GDM1 (cell line): ENCODE results near the gene INCENP.
"Not testable (repeated sequence)": the region's sequence is repeated elsewhere in the genome, so short reads cannot be mapped to it uniquely, and the experiment has no call there.

Experiments used
- DNase-seq: peaks from one replicate; lab custom pipeline; 2025; lab: John Stamatoyannopoulos, UW

The INCENP gene

DNA sequence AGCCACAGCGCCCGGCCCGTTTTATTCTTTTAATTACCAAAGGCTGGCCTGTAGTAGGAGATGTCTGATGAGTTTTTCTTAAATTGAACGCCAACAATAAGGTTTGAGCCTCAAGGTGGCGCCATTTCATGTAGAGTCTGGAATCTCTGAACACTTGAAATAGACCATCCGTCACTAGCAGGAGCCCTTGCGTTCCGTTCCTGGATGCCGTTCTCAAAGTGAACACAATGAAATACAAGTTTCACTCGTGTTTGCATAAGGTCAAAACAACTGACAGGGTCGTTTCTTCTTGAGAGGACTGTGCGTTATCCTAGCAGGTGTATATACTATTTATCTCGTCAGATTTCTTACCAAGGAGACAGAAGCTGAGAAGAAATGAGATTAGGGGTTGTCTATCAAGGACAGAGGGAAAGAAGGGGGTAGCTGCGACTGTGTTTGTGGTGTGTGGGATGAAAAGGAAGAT lies 47.5 kb downstream of the INCENP start:
- DNase-seq, result peak; percentile 66

- no peak for DNase-seq
These were observed 48.5 kb downstream of the INCENP start for GRCh38 chr11:62172294-62172693.

GRCh38 chr11:62176766-62177165 lies 53.0 kb downstream of the INCENP start:
- no peak for DNase-seq

DNA sequence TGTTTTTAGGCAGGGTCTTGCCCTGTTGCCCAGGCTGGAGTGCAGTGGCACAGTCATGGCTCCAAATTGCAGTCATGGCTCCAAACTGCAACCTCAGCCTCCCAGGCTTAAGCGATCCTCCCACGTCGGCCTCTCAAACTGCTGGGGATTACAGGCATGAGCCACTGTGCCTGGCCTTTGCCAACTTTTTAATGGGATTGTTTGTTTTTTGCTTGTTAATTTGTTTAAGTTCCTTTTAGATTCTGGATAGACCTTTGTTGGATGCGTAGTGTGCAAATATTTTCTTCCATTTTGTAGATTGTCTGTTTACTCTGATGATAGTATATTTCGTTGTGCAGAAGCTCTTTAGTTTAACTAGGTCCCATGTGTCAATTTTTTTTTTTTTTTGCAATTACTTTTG lies 56.2 kb downstream of the INCENP start:
- no peak for DNase-seq

GRCh38 chr11:62181097-62181496 lies 57.3 kb downstream of the INCENP start:
- no peak for DNase-seq

DNA sequence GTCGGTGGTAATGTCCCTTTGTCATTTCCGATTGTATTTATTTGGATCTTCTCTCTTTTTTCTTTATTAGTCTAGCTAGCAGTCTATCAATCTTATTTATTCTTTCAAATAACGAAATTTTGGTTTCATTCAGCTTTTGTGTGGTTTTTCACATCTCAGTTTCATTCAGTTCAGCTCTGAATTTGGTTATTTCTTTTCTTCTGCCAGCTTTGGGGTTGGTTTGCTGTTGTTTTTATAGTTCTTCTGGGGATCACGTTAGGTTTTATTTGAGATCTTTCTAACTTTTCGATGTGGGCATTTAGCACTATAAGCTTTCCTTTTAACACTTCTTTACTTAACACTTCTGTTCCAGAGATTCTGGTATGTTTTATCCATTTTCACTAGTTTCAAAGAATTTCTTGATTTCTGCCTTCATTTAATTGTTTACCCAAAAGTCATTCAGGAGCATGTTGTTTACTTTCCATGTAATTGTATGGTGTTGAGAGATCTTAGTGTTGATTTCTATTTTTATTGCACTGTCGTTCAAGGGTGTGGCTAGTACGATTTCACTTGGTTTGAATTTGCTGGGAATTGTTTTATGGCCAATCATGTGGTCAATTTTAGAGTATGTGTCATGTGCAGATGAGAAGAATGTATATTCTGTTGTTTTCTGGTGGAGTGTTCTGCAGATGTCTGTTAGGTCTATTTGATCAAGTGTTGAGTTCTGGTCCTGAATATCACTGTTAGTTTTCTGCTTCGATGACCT lies 58.5 kb downstream of the INCENP start:
- no peak for DNase-seq

DNA sequence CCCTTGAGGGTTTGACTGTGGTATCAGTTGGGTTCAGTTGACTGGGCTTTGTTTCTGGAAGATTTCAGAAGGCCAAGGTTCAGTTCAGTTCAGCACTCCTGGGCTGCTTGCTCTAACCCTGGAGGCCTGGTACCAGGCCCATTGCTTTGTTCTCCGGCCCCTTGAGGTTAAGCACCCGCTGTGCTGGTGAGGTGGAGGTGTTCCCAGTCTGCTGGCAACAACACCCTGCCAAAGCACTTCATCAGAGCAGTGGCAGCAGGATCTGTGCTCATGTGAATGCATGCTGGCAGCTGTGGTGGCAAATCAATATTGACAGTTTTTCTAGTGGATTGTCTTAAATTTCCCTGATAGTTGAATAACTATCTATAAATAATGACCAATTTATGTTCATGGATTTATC lies 62.4 kb downstream of the INCENP start:
- no peak for DNase-seq

- no peak for DNase-seq
These were observed 66.2 kb downstream of the INCENP start, which contains the start of gene SCGB1D1 for GRCh38 chr11:62190011-62190410. TSS of gene SCGB1D1 (plus strand) at chr11:62190216. CDS start at chr11:62190285, 69 bp downstream.

GRCh38 chr11:62193952-62194351 lies 70.1 kb downstream of the INCENP start:
- DNase-seq, result no peak

DNA sequence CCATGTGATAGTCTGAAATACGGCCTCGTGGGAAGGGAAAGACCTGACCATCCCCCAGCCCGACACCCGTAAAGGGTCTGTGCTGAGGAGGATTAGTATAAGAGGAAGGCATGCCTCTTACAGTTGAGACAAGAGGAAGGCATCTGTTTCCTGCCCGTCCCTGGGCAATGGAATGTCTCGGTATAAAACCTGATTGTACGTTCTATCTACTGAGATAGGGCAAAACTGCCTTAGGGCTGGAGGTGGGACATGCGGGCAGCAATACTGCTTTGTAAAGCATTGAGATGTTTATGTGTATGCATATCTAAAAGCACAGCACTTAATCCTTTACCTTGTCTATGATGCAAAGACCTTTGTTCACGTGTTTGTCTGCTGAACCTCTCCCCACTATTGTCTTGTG lies 71.2 kb downstream of the INCENP start:
- DNase-seq, result not testable (repeated sequence)

DNA sequence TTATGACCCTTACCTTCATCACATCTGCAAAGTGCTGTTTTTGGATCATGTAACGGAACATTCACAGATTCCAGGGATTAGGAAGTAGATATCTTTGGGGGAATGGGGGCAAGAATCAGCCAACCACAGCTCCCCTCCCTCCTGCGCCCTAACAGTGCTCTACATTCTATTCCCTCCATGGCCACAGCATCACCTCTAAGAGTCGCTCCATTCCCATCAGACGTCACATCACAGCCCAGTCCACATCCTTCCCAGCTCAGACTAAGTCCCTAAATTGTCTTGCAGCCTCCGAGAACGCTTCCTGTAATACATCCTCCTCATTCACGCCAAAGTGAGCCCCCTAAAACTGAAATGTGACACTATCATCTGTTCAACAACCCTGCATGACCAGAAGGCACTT lies 72.1 kb downstream of the INCENP start:
- DNase-seq, result no peak

DNA sequence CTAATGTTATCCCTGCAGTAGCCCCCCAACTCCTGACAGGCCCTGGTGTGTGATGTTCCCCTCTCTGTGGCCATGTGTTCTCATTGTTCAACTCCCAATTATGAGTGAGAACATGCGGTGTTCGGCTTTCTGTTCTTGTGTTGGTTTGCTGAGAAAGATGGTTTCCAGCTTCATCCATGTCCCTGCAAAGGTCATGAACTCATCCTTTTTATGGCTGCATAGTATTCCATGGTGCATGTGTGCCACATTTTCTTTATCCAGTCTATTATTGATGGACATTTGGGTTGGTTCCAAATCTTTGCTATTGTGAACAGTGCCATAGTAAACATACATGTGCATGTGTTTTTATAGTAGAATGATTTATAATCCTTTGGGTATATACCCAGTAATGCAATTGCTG lies 73.6 kb downstream of the INCENP start:
- DNase-seq, result not testable (repeated sequence)

DNA sequence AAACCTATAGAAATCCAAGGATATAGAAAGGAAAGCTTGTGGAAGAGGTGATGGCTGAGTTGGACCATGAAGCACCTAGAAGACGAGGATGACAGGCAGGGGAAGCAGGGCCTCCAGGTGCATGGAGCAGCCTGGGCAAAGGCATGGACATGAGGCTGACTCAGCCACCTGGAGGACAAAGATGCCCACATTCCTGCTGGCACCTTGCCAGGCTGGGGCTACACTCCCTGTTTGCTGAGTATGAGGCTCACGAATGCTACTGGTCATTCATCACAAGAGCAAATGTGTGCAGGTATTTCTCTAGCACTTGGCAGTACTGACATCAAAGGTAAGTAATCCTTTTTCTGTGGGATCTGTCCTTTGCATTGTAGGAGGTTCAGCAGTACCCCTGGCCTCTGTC lies 77.6 kb downstream of the INCENP start:
- no peak for DNase-seq
